Hindlimb muscle (tissue), 1 donor: Measurements from ENCODE around the gene FAM32A. TPM values are rescaled to one million over a fixed set of nuclear protein-coding genes. Genes with fewer than 3 reads are reported as not detected.

Experiments used
- DNase-seq: peaks from one replicate; pipeline ENCODE4 v3.0.0-alpha.2; 2013
- polyA plus RNA-seq: library from polyadenylated mRNA; unstranded; fragments of 120-200 nt; gene quantifications from one replicate; pipeline ENCODE4 v1.2.1, GENCODE V29; 2013; ENCODE audit not compliant: insufficient read length

FAM32A gene
- polyA plus RNA-seq, 1 donor, result 61.3 TPM

GRCh38 chr19:16202320-16203255 lies 17.4 kb downstream of the FAM32A start:
- DNase-seq, result no peak

GRCh38 chr19:16203256-16204004 lies 18.2 kb downstream of the FAM32A start:
- no peak for DNase-seq

DNA sequence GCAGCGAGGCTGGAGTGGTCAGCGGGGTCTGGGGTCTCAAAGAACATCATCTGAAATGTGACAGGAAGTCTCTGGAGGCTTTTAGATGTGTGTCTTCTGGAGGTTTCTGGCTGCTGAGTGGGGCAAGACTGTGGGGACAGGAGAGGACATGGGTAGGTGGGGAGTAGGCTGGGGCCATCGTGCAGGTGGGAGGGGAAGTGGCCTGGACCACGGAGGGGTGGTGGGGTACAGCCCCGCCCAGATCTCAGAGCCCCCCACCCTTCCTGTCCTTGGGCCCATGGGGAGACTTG lies 18.7 kb downstream of the FAM32A start:
- no peak for DNase-seq

- DNase-seq, result no peak
Measured at GRCh38 chr19:16205205-16206045, 20.2 kb downstream of the FAM32A start.

- DNase-seq, result no peak
Measured at GRCh38 chr19:16206046-16206605, 20.9 kb downstream of the FAM32A start.

- DNase-seq, result no peak
Measured at GRCh38 chr19:16206637-16207036, 21.4 kb downstream of the FAM32A start.

- DNase-seq, result no peak
Measured at GRCh38 chr19:16207063-16207462, 21.9 kb downstream of the FAM32A start.

- no peak for DNase-seq
Measured at GRCh38 chr19:16207490-16208025, 22.3 kb downstream of the FAM32A start.

GRCh38 chr19:16208064-16208759 lies 23.0 kb downstream of the FAM32A start:
- DNase-seq, result no peak

GRCh38 chr19:16208847-16209665 lies 23.8 kb downstream of the FAM32A start:
- no peak for DNase-seq

GRCh38 chr19:16210168-16210567 lies 25.0 kb downstream of the FAM32A start:
- DNase-seq, result no peak

- DNase-seq, result no peak
Measured at GRCh38 chr19:16213076-16213475, 27.9 kb downstream of the FAM32A start.

DNA sequence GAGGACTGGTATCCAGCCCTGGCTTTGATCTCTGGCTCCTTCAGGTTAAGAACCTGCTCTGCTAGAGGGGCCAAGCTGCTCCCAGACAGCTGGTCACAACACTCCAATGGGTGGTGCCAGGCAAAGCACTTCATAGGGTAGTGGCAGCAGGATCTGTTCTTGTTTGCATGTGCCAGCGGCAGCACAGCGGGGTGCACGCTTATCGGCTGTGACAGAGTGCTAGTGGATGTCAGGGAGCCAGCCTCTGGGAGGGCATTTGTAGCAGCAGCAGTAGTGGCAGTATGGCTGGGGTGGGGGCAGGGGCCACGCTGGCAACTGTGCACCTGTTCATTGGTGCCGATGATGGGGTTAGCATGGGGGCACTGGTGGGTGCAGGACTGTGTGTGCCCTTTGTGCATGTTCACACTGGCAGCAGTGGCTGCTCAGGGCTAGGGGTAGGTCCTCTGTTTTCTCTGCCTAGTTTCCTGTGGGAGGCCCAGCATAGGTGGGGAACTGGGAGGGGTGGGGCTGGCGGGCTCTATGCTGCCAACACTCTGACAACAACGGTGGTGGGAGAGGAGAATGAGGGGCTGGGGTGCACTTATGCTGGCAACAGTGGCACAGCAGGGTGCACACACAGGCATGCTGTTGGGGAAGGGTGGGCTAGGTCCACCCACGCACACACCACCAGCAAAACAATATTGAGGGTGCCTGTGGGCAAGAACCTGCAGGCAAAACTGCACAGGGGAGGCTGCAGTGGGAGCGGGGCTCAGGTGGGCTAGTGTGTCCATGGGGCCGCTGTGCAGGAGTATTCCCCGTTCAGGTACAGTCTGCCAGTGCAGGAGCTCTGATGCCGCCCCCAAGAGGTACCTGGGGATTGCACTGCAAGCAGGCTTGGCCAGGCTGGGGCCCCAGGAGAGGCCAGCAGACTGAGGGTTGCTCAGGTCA lies 31.8 kb downstream of the FAM32A start:
- DNase-seq, result no peak

DNA sequence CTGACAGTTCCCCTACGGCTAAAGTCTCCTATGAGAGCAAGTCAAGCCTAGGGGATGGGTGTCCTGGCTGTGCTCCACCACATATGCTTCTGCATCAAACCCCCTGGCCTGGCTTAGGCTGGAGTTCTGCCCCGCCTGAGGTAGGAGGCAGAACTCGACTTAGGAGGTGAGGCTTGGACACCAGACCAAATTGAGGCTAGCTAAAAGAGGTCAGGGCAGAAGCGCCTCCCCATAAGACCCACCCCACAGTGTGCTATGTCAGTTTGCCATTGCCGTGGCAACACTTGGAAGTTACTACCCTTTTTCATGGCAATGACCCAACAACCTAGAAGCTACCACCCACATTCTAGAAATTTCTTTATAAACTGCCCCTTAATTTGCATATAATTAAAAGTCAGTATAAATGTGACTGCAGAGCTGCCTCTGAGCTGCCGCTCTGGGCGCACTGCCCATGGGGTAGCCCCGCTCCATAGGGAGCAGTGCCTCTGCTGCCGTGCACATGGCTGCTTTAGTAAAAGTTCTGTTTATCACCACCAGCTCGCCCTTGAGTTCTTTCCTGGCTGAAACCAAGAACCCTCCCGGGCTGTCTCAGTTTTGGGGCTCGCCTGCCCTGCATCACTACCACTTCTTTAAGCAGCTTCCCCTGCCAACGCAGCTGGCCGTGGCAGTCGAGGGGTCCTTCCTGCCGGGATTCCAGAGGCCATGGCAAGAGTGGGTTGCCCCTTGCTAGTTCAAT lies 32.7 kb downstream of the FAM32A start:
- DNase-seq, result no peak

GRCh38 chr19:16218851-16219250 lies 33.6 kb downstream of the FAM32A start:
- DNase-seq, result no peak

GRCh38 chr19:16222806-16223205 lies 37.6 kb downstream of the FAM32A start:
- DNase-seq, result no peak

GRCh38 chr19:16223746-16224145 lies 38.5 kb downstream of the FAM32A start:
- DNase-seq, result no peak

DNA sequence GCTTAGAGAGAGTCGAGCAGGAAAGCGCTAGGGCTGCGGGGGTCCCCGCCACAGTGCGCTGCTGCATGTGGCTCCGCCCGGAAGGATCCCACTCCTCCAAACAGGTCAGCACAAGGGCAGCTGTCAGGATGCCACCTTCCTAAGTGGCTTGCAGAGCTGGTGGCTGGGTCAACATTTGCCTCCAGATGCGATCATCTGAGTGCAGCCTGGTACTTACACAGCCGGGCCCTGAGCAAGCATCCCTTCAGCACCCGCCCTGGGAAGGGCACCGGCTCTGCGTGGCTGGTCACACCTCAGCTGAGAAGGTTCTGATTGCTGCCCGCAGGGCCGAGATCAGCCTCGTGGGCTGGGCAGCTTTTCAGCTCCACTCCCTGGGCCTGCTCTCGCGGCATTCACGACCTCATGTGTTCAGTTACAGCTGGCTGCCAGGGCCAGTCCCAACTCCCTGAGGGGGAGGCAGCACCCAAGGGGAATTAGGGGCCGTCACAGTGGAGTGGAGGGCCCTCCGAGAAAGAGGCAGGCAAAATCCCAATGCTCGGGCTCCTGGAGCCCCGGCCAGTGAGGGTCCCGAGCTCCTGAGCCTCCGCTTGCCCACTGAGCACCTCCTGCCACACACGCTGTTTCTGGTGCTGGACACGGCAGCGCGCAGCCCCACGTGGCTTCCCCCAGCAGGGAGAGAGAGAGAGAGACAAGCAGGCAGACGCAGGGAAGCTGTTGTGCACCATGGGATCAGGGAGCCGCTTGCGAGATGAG lies 39.3 kb downstream of the FAM32A start:
- no peak for DNase-seq
